Suprapubic skin (tissue), 4 donors: ENCODE measurements around the gene SLC29A3.

Experiments
- POLR2A ChIP-seq, 2 donors: fragments of 450-650 bp; IDR thresholded peaks; one replicate each; pipeline ENCODE4 v1.6.1; 2017; ENCODE audit warnings: antibody characterized with exemption in 2 of 2, mild to moderate bottlenecking in 2 of 2, moderate library complexity in 2 of 2
- POLR2AphosphoS5 ChIP-seq, 3 donors: sonication (generic); formaldehyde crosslinking; IDR thresholded peaks; one replicate each; pipeline ENCODE4 v1.6.1; 2017; ENCODE audit warnings: antibody characterized with exemption in 3 of 3
- TF ChIP-seq, protein P1 (sequence below), 2 donors: fragments of 200-600 bp in 1 of 2; fragments of 450-650 bp in 1 of 2; sonication (generic) in 1 of 2; IDR thresholded peaks; one replicate each; pipeline ENCODE4 v1.5.1; 2016 to 2019; ENCODE audit warnings: antibody characterized with exemption in 2 of 2, mild to moderate bottlenecking in 1 of 2, moderate library complexity in 1 of 2

DNA sequence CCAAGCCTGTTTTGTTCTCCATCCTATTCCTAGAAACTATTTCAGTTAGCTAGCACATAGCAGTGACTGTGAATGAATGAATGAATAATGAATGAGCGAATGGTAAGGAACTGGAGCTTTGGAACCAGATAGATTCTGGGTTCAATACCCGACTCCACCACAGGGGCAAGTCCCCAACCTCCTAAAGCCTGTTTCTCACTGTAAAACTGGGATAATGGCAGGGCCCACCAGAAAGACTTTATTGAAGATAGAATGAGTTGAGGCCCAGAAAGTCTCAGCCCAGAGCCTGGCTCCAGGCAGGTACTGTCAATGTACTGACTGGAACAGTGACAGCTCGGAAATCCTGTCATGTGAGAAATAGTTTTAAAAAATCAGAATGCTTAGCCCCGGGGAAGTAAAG lies 76.6 kb downstream of the SLC29A3 start:
- TF ChIP-seq POLR2A (IDR thresholded peaks at IDR 0.05) = no peak
- no peak for TF ChIP-seq POLR2AphosphoS5 (IDR thresholded peaks at IDR 0.05)
- TF ChIP-seq, protein P1, sequence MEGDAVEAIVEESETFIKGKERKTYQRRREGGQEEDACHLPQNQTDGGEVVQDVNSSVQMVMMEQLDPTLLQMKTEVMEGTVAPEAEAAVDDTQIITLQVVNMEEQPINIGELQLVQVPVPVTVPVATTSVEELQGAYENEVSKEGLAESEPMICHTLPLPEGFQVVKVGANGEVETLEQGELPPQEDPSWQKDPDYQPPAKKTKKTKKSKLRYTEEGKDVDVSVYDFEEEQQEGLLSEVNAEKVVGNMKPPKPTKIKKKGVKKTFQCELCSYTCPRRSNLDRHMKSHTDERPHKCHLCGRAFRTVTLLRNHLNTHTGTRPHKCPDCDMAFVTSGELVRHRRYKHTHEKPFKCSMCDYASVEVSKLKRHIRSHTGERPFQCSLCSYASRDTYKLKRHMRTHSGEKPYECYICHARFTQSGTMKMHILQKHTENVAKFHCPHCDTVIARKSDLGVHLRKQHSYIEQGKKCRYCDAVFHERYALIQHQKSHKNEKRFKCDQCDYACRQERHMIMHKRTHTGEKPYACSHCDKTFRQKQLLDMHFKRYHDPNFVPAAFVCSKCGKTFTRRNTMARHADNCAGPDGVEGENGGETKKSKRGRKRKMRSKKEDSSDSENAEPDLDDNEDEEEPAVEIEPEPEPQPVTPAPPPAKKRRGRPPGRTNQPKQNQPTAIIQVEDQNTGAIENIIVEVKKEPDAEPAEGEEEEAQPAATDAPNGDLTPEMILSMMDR (IDR thresholded peaks at IDR 0.05) = no peak
